SK-N-MC (cell line): ENCODE measurements around the gene TIGD3.
A peak's percentile ranks its signal among the peaks of the same experiment; 100 is the strongest.

Experiments used
- DNase-seq: peaks from one replicate; pipeline ENCODE4 v3.0.0-alpha.2; 2011; ENCODE audit warnings: low read depth, low spot score
- H3K27ac ChIP-seq: fragments of 200-600 bp; sonication (generic); 2 replicates; pipeline ENCODE4 v1.5.1; 2016; ENCODE audit warnings: mixed run types
- H3K36me3 ChIP-seq: fragments of 200-600 bp; sonication (generic); 2 replicates; pipeline ENCODE4 v1.6.1; 2017; ENCODE audit warnings: antibody characterized with exemption, low read length, mixed read lengths; ENCODE audit not compliant: insufficient read depth
- H3K4me3 ChIP-seq: fragments of 200-600 bp; sonication (generic); 2 replicates; pipeline ENCODE4 v1.5.1; 2016
- H3K9ac ChIP-seq: fragments of 200-600 bp; sonication (generic); 2 replicates; pipeline ENCODE4 v1.8.0; 2017; ENCODE audit warnings: mixed run types, mixed read lengths; ENCODE audit not compliant: insufficient read length
- H3K9me3 ChIP-seq: fragments of 200-600 bp; sonication (generic); 2 replicates; pipeline ENCODE4 v1.6.1; 2017; ENCODE audit warnings: low read depth, mild to moderate bottlenecking, antibody characterized with exemption, low read length, moderate library complexity, mixed read lengths
- EZH2 ChIP-seq: fragments of 200-600 bp; sonication (generic); IDR thresholded peaks from one replicate; pipeline ENCODE4 v1.6.1; 2017; ENCODE audit warnings: antibody characterized with exemption
- FOXP2 ChIP-seq: optimal IDR thresholded peaks from 2 replicates; pipeline ENCODE3; 2011; ENCODE audit warnings: mild to moderate bottlenecking, moderate library complexity; ENCODE audit not compliant: insufficient read depth; ENCODE audit errors: extremely low read length, control extremely low read depth
- POLR2AphosphoS5 ChIP-seq: IDR thresholded peaks from 2 replicates; pipeline ENCODE4 v1.6.1; 2012; ENCODE audit warnings: mild to moderate bottlenecking, low read depth, low read length, borderline replicate concordance

The TIGD3 gene, protein sequence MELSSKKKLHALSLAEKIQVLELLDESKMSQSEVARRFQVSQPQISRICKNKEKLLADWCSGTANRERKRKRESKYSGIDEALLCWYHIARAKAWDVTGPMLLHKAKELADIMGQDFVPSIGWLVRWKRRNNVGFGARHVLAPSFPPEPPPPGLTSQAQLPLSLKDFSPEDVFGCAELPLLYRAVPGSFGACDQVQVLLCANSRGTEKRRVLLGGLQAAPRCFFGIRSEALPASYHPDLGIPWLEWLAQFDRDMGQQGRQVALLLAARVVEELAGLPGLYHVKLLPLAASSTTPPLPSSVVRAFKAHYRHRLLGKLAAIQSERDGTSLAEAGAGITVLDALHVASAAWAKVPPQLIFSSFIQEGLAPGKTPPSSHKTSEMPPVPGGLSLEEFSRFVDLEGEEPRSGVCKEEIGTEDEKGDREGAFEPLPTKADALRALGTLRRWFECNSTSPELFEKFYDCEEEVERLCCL

DNA sequence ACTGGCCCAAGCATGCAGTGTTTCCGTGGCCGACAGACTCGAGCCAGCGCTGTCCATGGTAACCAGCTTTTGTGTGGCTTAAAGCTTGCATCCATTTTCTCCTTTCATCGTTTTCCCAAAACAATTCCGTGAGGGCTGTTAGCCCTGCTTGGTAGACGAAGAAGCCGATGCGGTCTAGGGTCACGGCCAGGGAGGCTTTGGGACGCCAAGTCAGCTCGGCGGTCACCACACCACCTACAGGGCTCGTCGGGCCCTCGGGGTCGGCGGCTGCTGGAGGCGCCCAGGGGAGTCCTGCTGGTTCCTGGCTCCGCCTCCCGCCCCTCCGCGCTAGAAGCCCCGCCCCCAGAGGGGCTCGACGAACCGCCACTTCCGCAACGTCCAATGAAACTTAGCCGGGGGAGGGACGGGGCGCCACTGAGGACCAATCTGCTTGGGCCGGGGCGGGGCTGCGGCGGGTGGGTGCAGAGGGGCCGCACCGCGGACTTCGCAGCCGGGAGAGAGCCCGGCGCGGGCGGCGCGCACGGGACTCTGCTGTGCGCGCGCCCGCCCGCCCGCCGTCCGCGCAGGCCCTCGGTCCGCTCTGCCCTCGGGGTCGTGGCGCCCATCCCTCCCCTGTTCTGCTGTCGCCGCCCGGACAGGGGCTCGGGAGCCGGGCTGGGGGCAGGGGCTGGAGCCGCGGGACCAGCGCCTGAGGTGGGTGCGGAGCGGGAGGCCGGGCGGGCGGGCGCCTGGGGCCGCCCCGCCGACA is at the start of gene TIGD3:
Gene TIGD3, plus strand, starts transcription at position 487 of the 748 bp plus-strand sequence. CDS start 1,058 bp downstream, outside the sequence.
- peak within 1 kb of the TSS; percentile 85 for H3K4me3 ChIP-seq
- H3K36me3 ChIP-seq = peaks cover 25% of the 10 kb centered on the region
- no peaks in the 10 kb centered on the region for H3K9me3 ChIP-seq
- DNase-seq = no peak
- TF ChIP-seq EZH2 = no peak
- peak; percentile 49; the same call in 1 of the 2 replicates for TF ChIP-seq POLR2AphosphoS5
- no peak for TF ChIP-seq FOXP2
- no peak within 1 kb of the TSS; the same call in 1 of the 2 replicates for H3K27ac ChIP-seq
- peak within 1 kb of the TSS; percentile 65 for H3K9ac ChIP-seq

DNA sequence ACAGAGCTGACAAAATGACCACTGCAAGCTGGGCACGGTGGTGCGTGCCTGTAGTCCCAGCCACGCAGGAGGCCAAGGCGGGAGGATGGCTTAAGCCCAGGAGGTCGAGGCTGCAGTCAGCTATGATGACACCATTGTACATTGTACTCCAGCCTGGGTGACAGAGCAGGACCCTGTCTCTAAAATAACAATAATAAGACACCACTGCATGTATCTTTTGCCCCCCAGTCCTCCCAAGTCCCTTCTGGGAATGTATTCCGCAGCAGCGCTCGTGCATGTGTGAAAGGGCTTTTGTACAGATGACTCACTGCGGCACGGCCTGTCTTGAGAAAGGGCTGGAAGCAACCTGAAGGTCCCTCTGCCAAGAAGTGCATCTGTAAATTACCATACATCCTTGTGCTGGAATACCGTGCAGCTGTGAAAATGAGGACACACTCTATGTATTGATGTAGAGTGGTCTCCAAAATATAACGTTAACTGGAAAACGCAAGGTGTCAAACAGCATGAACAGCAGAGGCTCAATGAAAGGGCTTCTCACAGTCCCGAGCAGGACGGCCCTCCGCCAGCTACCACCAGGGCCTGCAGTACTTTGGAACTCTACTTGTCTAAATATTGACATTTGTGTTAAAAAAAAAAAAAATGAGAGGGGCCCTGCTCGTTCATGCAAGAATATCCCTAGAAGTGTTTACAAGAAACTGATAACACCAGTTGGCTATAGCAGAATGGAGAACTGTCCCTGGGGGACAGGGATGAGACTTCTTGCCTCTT is 48.9 kb upstream of the TIGD3 start:
- H3K4me3 ChIP-seq = no peak overlapping the region
- DNase-seq = no peak
- no peak overlapping the region; the same call in 1 of the 2 replicates for H3K27ac ChIP-seq
- TF ChIP-seq POLR2AphosphoS5 (no peak), EZH2 (no peak), FOXP2 (no peak)
- H3K9ac ChIP-seq = no peak overlapping the region
- no peaks in the 10 kb centered on the region for H3K9me3 ChIP-seq
- no peaks in the 10 kb centered on the region for H3K36me3 ChIP-seq

DNA sequence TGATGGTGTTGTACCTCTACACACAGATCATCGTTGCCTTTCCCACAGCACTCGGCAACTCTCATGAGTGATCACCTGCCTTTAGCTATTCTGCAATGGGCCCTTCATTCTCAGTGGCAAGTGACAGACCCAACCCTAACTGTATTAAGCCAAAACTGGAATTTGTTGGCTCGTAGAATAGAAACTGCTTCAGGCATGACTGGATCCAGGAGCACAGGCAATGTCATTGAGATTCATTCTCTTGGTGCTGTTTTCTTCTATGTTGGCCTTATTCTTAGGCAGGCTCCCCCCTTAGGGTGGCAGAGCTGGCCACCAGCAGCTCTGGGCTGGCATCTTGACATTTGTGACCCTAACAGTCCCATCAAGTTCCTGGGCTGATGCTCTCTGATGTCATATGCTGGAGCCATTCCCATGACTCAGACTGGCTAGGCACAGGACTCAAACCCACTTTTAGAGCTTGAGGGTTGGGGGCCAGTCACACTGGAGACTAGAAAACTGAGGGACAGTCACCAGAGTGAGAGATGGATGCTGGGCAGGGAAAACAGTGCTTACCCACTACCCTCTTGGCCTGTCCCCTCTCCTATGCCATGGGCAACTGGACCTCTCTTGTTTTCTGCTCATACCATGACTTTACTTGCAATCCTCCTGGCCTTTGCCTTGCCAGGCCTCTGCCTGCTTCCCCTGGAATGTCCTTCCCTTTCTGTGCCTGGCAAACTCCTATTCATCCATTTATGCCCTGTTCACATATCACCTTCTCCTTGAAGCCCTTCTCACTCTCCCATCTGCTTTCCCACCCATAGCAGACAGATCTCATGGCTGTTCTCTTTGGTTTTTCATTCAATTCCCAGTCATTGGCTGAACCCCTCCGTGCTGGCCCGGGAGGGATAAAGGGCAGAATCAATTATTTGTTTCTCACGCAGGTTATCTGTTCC is 47.0 kb upstream of the TIGD3 start:
- Histone ChIP-seq H3K4me3 (no peak overlapping the region), H3K27ac (no peak overlapping the region), H3K9ac (no peak overlapping the region), H3K36me3 (no peaks in the 10 kb centered on the region), H3K9me3 (no peaks in the 10 kb centered on the region)
- DNase-seq = no peak
- TF ChIP-seq POLR2AphosphoS5 (no peak), FOXP2 (no peak), EZH2 (no peak)

DNA sequence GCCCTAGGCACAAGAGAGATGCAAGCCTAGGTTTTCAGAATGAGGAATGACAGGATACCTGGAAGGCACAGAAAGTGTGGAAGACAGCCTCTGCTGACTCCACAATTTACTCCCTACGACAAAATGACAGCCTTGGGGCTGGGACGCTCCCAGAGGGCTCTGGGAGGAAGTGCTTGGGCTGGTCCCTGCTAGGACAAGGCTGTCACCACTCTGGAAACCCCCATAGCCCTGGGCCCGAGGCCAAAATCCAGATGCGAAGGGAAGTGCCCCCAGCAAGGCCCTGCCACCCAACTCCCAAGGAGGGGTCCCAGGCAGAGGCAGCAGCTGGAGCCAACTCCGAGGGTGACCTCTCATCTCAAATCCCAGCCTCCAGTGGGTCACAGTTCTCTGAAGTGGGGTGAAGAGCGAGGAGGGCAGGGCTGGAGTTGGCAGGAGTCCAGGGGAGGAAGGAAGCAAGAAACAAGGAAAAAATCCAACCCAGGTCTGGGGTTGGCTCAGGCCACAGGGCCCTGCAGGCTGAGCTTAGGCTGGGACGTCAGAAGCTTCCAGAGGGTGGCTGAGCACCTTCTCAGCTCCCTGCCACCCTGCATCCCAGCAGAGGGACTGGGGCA is 46.2 kb upstream of the TIGD3 start:
- no peak for DNase-seq
- Histone ChIP-seq H3K9me3 (no peaks in the 10 kb centered on the region), H3K27ac (no peak overlapping the region), H3K36me3 (no peaks in the 10 kb centered on the region), H3K9ac (no peak overlapping the region), H3K4me3 (no peak overlapping the region)
- TF ChIP-seq FOXP2 (no peak), POLR2AphosphoS5 (0 out of 2 replicates have a peak, but pooled peaks have one; percentile 15), EZH2 (no peak)

DNA sequence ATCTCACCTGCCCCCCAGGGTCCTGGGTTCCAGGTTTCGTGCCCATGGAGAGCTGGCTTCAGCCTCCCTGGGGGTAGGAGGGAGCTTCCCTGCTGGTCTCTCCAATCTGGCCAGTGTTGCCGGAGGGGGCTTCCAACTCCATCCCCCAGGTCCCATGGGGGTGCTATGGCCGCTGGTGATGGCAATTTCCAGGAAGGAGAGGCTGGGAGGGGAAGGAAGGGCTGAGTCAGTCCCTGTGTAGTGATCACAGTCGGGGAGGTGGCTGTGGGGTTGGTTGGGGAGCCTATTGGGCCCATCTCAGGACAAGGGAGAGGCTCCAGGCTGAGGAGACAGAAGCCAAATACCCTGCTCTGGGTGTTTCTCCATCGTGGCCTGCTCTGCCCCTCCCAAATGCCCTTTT is 45.5 kb upstream of the TIGD3 start:
- no peak overlapping the region for H3K9ac ChIP-seq
- no peaks in the 10 kb centered on the region for H3K36me3 ChIP-seq
- no peaks in the 10 kb centered on the region for H3K9me3 ChIP-seq
- no peak overlapping the region for H3K4me3 ChIP-seq
- no peak for TF ChIP-seq EZH2
- TF ChIP-seq POLR2AphosphoS5 = no peak
- no peak for TF ChIP-seq FOXP2
- no peak overlapping the region for H3K27ac ChIP-seq
- DNase-seq = no peak

DNA sequence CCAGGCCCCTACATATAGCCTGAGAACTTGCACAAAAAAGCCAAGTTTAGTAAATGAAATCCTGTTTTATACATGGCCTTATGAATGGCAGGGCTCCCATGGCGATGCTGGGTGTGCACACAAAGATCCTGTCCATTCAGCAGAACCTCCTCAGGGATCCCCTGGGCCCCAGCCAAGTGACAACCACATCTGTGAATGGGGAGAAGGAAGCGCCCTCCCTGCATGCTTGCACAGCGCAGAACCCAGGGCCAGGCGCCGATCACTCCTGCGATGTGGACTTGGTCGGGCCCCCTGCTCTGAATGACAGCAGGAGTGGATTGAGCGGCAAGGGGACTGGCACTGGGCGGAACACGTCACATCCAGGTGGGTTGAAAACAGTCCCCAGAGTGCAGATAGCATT is 44.3 kb upstream of the TIGD3 start:
- Histone ChIP-seq H3K4me3 (no peak overlapping the region), H3K27ac (no peak overlapping the region), H3K9me3 (no peaks in the 10 kb centered on the region), H3K36me3 (no peaks in the 10 kb centered on the region), H3K9ac (no peak overlapping the region)
- no peak for DNase-seq
- TF ChIP-seq EZH2 (no peak), POLR2AphosphoS5 (no peak), FOXP2 (no peak)

DNA sequence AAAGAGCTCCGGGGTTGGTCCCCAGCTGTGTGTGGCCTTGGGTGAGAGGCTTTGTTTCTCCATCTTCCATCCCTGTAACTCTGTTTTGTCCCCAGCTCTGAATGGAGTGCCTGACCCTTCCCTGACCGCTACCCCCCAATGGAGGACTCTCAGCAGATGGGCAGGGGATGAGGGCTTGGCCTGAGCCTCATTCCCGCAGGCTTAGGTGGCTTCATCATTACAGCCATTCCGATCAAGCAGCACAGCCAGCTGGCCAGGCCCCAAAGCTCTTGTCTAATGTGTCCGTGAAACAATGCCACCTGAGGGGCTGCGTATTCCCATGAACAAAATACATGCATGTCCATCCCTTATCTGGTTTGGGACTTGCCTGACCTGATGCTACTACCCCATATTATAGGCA is 43.8 kb upstream of the TIGD3 start:
- H3K4me3 ChIP-seq = no peak overlapping the region
- no peak for DNase-seq
- H3K27ac ChIP-seq = no peak overlapping the region
- no peak overlapping the region for H3K9ac ChIP-seq
- H3K9me3 ChIP-seq = no peaks in the 10 kb centered on the region
- H3K36me3 ChIP-seq = no peaks in the 10 kb centered on the region
- TF ChIP-seq POLR2AphosphoS5 (no peak), EZH2 (no peak), FOXP2 (no peak)
